ENCODE measurements around the gene BAIAP2L2. TPM values are rescaled to one million over a fixed set of nuclear protein-coding genes. Genes with fewer than 3 reads are reported as not detected.
"Not testable (repeated sequence)": the region's sequence is repeated elsewhere in the genome, so short reads cannot be mapped to it uniquely, and the experiment has no call there.

The BAIAP2L2 gene
- total and polyA plus RNA-seq, 4 donors, result 0.33 to 0.46 (median 0.44) TPM; not detected in 1

GRCh38 chr22:38038890-38039812 lies 71.3 kb downstream of the BAIAP2L2 start (continued):
- TF ChIP-seq, protein P1, sequence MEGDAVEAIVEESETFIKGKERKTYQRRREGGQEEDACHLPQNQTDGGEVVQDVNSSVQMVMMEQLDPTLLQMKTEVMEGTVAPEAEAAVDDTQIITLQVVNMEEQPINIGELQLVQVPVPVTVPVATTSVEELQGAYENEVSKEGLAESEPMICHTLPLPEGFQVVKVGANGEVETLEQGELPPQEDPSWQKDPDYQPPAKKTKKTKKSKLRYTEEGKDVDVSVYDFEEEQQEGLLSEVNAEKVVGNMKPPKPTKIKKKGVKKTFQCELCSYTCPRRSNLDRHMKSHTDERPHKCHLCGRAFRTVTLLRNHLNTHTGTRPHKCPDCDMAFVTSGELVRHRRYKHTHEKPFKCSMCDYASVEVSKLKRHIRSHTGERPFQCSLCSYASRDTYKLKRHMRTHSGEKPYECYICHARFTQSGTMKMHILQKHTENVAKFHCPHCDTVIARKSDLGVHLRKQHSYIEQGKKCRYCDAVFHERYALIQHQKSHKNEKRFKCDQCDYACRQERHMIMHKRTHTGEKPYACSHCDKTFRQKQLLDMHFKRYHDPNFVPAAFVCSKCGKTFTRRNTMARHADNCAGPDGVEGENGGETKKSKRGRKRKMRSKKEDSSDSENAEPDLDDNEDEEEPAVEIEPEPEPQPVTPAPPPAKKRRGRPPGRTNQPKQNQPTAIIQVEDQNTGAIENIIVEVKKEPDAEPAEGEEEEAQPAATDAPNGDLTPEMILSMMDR (IDR thresholded peaks at IDR 0.05; ENCODE audit: low read depth, low read length, missing input control), result no peak
- no peak for TF ChIP-seq SP1 (IDR thresholded peaks at IDR 0.05)

DNA sequence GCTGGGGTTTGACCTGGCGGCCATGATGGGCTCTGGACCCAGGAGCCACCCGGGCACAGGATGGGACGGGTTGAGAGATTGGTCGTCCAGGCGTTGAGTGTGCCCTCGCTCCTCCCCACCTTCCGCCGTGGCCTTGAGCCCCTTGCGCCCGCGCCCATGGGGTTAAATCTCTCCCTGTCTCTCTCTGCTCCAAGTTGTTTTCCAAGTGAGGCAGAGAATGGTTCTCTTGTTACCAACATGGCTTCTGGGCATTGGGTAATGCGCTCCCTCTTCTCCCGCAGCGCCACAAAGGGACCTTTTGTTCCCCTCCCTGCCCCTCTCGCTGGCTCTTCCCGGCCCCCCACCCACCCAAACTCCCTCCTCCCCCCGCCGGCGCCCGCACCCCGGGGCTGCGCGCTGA lies 72.1 kb downstream of the BAIAP2L2 start:
- WGBS, result 92% methylated on average over 23 of the region's 23 CpGs
- DNase-seq (ENCODE audit: low spot score), result no peak
- TF ChIP-seq RAD21 (IDR thresholded peaks at IDR 0.05) (no peak), TAF1 (conservative IDR thresholded peaks at IDR 0.05) (no peak), FOXA2 (IDR thresholded peaks at IDR 0.05) (no peak), YY1 (IDR thresholded peaks at IDR 0.05) (no peak), RXRA (IDR thresholded peaks at IDR 0.05) (no peak), JUND (IDR thresholded peaks at IDR 0.05) (no peak), EGR1 (IDR thresholded peaks at IDR 0.05; ENCODE audit: low read depth in 2 of 2) (no peak), ATF3 (IDR thresholded peaks at IDR 0.05) (no peak), NR2F2 (IDR thresholded peaks at IDR 0.05) (no peak), HNF4G (IDR thresholded peaks at IDR 0.05) (no peak), FOXA1 (IDR thresholded peaks at IDR 0.05) (no peak), SP1 (IDR thresholded peaks at IDR 0.05) (no peak), GABPA (IDR thresholded peaks at IDR 0.05 in 1 of 2, conservative IDR thresholded peaks at IDR 0.05 in 1 of 2) (no peak), HNF4A (conservative IDR thresholded peaks at IDR 0.05) (no peak)
- TF ChIP-seq, protein P2, sequence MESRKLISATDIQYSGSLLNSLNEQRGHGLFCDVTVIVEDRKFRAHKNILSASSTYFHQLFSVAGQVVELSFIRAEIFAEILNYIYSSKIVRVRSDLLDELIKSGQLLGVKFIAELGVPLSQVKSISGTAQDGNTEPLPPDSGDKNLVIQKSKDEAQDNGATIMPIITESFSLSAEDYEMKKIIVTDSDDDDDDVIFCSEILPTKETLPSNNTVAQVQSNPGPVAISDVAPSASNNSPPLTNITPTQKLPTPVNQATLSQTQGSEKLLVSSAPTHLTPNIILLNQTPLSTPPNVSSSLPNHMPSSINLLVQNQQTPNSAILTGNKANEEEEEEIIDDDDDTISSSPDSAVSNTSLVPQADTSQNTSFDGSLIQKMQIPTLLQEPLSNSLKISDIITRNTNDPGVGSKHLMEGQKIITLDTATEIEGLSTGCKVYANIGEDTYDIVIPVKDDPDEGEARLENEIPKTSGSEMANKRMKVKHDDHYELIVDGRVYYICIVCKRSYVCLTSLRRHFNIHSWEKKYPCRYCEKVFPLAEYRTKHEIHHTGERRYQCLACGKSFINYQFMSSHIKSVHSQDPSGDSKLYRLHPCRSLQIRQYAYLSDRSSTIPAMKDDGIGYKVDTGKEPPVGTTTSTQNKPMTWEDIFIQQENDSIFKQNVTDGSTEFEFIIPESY (IDR thresholded peaks at IDR 0.05), result no peak
- TF ChIP-seq, protein P1 (IDR thresholded peaks at IDR 0.05; ENCODE audit: low read depth, low read length, missing input control), result no peak
- TF ChIP-seq, protein P3, sequence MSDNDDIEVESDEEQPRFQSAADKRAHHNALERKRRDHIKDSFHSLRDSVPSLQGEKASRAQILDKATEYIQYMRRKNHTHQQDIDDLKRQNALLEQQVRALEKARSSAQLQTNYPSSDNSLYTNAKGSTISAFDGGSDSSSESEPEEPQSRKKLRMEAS (IDR thresholded peaks at IDR 0.05), result no peak
- TF ChIP-seq, protein P4, sequence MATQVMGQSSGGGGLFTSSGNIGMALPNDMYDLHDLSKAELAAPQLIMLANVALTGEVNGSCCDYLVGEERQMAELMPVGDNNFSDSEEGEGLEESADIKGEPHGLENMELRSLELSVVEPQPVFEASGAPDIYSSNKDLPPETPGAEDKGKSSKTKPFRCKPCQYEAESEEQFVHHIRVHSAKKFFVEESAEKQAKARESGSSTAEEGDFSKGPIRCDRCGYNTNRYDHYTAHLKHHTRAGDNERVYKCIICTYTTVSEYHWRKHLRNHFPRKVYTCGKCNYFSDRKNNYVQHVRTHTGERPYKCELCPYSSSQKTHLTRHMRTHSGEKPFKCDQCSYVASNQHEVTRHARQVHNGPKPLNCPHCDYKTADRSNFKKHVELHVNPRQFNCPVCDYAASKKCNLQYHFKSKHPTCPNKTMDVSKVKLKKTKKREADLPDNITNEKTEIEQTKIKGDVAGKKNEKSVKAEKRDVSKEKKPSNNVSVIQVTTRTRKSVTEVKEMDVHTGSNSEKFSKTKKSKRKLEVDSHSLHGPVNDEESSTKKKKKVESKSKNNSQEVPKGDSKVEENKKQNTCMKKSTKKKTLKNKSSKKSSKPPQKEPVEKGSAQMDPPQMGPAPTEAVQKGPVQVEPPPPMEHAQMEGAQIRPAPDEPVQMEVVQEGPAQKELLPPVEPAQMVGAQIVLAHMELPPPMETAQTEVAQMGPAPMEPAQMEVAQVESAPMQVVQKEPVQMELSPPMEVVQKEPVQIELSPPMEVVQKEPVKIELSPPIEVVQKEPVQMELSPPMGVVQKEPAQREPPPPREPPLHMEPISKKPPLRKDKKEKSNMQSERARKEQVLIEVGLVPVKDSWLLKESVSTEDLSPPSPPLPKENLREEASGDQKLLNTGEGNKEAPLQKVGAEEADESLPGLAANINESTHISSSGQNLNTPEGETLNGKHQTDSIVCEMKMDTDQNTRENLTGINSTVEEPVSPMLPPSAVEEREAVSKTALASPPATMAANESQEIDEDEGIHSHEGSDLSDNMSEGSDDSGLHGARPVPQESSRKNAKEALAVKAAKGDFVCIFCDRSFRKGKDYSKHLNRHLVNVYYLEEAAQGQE (IDR thresholded peaks at IDR 0.05), result no peak
- Histone ChIP-seq H3K4me1 (ENCODE audit: control insufficient read depth in 4 of 4, insufficient read depth in 4 of 4, low read length in 3 of 4) (peaks cover 0 to 4% (median 2%) of the 10 kb centered on the region in 4 donors), H3K9ac (ENCODE audit: low read depth in 1 of 2, low read length in 2 of 2) (no peak overlapping the region), H3K4me3 (ENCODE audit: low read depth in 1 of 3, low read length in 3 of 3) (no peak overlapping the region), H3K27me3 (ENCODE audit: control insufficient read depth in 4 of 4, insufficient read depth in 4 of 4, low read length in 3 of 4) (no peaks in the 10 kb centered on the region), H3K27ac (ENCODE audit: low read depth in 1 of 2, low read length in 2 of 2) (no peak overlapping the region), H3K9me3 (ENCODE audit: control insufficient read depth in 4 of 4, low read length in 3 of 4) (no peaks in the 10 kb centered on the region), H3K36me3 (ENCODE audit: control insufficient read depth in 4 of 4, insufficient read depth in 3 of 4, low read depth in 1 of 4, low read length in 3 of 4) (no peaks in the 10 kb centered on the region)

DNA sequence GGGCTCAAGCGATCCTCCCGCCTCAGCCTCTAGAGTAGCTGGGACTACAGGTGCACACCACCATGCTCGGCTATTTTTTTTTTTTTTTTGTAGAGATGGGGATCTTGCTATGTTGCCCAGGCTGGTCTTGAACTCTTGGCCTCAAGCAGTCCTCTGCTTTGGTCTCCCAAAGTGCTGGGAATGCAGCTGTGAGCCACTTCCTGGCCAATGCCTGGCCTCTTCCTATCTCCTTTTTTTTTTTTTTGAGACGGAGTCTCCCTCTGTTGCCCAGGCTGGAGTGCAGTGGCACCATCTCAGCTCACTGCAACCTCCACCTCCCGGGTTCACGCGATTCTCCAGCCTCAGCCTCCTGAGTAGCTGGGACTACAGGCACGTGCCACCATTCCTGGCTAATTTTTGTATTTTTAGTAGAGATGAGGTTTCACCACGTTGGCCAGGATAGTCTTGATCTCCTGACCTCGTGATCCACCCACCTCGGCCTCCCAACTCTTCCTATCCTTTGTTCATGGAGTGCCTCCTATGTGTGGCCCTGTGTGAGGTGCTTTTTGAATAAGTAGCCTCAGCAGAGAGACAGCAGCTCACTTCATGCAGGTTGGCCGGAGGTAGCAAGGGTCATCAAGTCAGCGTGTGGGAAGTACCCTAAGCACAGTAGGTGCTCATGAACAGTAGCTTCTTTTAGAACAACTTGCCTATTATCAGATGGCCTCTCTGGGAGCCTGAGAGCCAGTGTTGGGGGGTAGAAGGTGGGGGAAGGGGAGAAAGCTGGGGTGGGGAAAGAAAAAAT lies 72.9 kb downstream of the BAIAP2L2 start:
- not testable (repeated sequence) for DNase-seq (ENCODE audit: low spot score); H3K9ac ChIP-seq (ENCODE audit: low read depth in 1 of 2, low read length in 2 of 2); H3K27me3 ChIP-seq (ENCODE audit: control insufficient read depth in 4 of 4, insufficient read depth in 4 of 4, low read length in 3 of 4); H3K4me3 ChIP-seq (ENCODE audit: low read depth in 1 of 3, low read length in 3 of 3); H3K36me3 ChIP-seq (ENCODE audit: control insufficient read depth in 4 of 4, insufficient read depth in 3 of 4, low read depth in 1 of 4, low read length in 3 of 4); H3K4me1 ChIP-seq (ENCODE audit: control insufficient read depth in 4 of 4, insufficient read depth in 4 of 4, low read length in 3 of 4); H3K27ac ChIP-seq (ENCODE audit: low read depth in 1 of 2, low read length in 2 of 2); H3K9me3 ChIP-seq (ENCODE audit: control insufficient read depth in 4 of 4, low read length in 3 of 4)
- 88% methylated on average over 13 of the region's 13 CpGs for WGBS
